Mesenchymal stem cell (in vitro differentiated cells and primary cell): ENCODE data around the gene STIM1. TPM values are rescaled to one million over a fixed set of nuclear protein-coding genes. Genes with fewer than 3 reads are reported as not detected.

Experiments used
- DNase-seq: peaks from one replicate; pipeline ENCODE4 v3.0.0-alpha.2; 2013
- H2AFZ ChIP-seq: one replicate; pipeline ENCODE4 v1.6.1; 2013; ENCODE audit warnings: low read depth, mild to moderate bottlenecking, control low read depth, inconsistent platforms, low read length, moderate library complexity
- H2AK5ac ChIP-seq: 2 replicates; pipeline ENCODE4 v1.6.1; 2013; ENCODE audit warnings: low read length, moderate library complexity, mild to moderate bottlenecking, inconsistent platforms; ENCODE audit not compliant: severe bottlenecking
- H2BK120ac ChIP-seq: one replicate; pipeline ENCODE4 v1.6.1; 2013; ENCODE audit warnings: low read depth, mild to moderate bottlenecking, inconsistent platforms, low read length, moderate library complexity
- H2BK12ac ChIP-seq, 2 experiments: one replicate each; pipeline ENCODE4 v1.6.1; 2013; ENCODE audit warnings: inconsistent platforms in 2 of 2, low read length in 2 of 2, mild to moderate bottlenecking in 2 of 2, moderate library complexity in 2 of 2, control low read depth in 1 of 2
- H2BK15ac ChIP-seq: one replicate; pipeline ENCODE4 v1.6.1; 2013; ENCODE audit warnings: mild to moderate bottlenecking, low read depth, inconsistent platforms; ENCODE audit not compliant: poor library complexity, severe bottlenecking
- H2BK5ac ChIP-seq: 2 replicates; pipeline ENCODE4 v1.6.1; 2013; ENCODE audit warnings: low read depth, mild to moderate bottlenecking, low read length, control low read depth, inconsistent platforms; ENCODE audit not compliant: poor library complexity, severe bottlenecking
- H3K14ac ChIP-seq, 2 experiments: one replicate each; pipeline ENCODE4 v1.6.1; 2013; ENCODE audit warnings: inconsistent platforms in 2 of 2, low read length in 2 of 2, control low read depth in 1 of 2, mild to moderate bottlenecking in 1 of 2, moderate library complexity in 1 of 2
- H3K18ac ChIP-seq, 2 experiments: one replicate each; pipeline ENCODE4 v1.6.1; 2013; ENCODE audit warnings: inconsistent platforms in 2 of 2, low read length in 2 of 2, control low read depth in 1 of 2, low read depth in 1 of 2, mild to moderate bottlenecking in 1 of 2
- H3K23ac ChIP-seq, 2 experiments: one replicate each; pipeline ENCODE4 v1.6.1; 2013; ENCODE audit warnings: inconsistent platforms in 2 of 2, low read length in 2 of 2, mild to moderate bottlenecking in 2 of 2, moderate library complexity in 2 of 2, control low read depth in 1 of 2
- H3K27ac ChIP-seq: 2 replicates; pipeline ENCODE4 v1.5.1; 2013; ENCODE audit warnings: mild to moderate bottlenecking, moderate library complexity, low read length, control low read depth, inconsistent platforms; ENCODE audit not compliant: poor library complexity, severe bottlenecking
- H3K27me3 ChIP-seq, 2 experiments: 2 replicates each; pipeline versions ENCODE4 v1.6.1 to v1.7.0; 2013; ENCODE audit warnings: low read length in 2 of 2, mild to moderate bottlenecking in 2 of 2, moderate library complexity in 2 of 2, control low read depth in 1 of 2, inconsistent platforms in 1 of 2; ENCODE audit not compliant: control insufficient read depth in 1 of 2, insufficient read depth in 1 of 2
- H3K36me3 ChIP-seq, 2 experiments: 2 replicates each; pipeline versions ENCODE4 v1.6.1 to v1.7.0; 2013; ENCODE audit warnings: low read length in 2 of 2, control low read depth in 1 of 2, inconsistent platforms in 1 of 2, low read depth in 1 of 2, mild to moderate bottlenecking in 1 of 2; ENCODE audit not compliant: insufficient read depth in 2 of 2, control insufficient read depth in 1 of 2
- H3K4ac ChIP-seq, 2 experiments: one replicate each; pipeline ENCODE4 v1.6.1; 2013; ENCODE audit warnings: inconsistent platforms in 2 of 2, low read length in 2 of 2, mild to moderate bottlenecking in 2 of 2, moderate library complexity in 2 of 2, control low read depth in 1 of 2, low read depth in 1 of 2
- H3K4me1 ChIP-seq: 2 replicates; pipeline ENCODE4 v1.6.1; 2013; ENCODE audit warnings: low read depth, low read length, control low read depth; ENCODE audit not compliant: control insufficient read depth, insufficient read depth
- H3K4me2 ChIP-seq: 2 replicates; pipeline ENCODE4 v1.6.1; 2013; ENCODE audit warnings: low read length, mild to moderate bottlenecking, inconsistent platforms; ENCODE audit not compliant: poor library complexity, severe bottlenecking
- H3K4me3 ChIP-seq, 2 experiments: 2 replicates each; pipeline versions ENCODE4 v1.5.1 to v1.7.0; 2013; ENCODE audit warnings: low read length in 2 of 2, mild to moderate bottlenecking in 2 of 2, control low read depth in 1 of 2, low read depth in 1 of 2; ENCODE audit not compliant: insufficient read depth in 1 of 2
- H3K79me1 ChIP-seq: replicated peaks from 2 replicates; pipeline ENCODE4 v1.6.1; 2013; ENCODE audit warnings: mild to moderate bottlenecking, control low read depth, low read length, inconsistent platforms; ENCODE audit not compliant: poor library complexity, severe bottlenecking
- H3K9ac ChIP-seq: 2 replicates; pipeline ENCODE4 v1.7.0; 2013; ENCODE audit warnings: mild to moderate bottlenecking, low read length, moderate library complexity
- H3K9me3 ChIP-seq: 2 replicates; pipeline ENCODE4 v1.7.0; 2013; ENCODE audit warnings: mild to moderate bottlenecking, low read length; ENCODE audit not compliant: control insufficient read depth
- H4K8ac ChIP-seq: one replicate; pipeline ENCODE4 v1.6.1; 2013; ENCODE audit warnings: inconsistent platforms, mild to moderate bottlenecking, low read length, moderate library complexity
- H4K91ac ChIP-seq: one replicate; pipeline ENCODE4 v1.6.1; 2013; ENCODE audit warnings: mild to moderate bottlenecking, low read length, inconsistent platforms
- WGBS: methylation state at CpG from one replicate; pipeline ENCODE4 v1.1.7; 2013; ENCODE audit warnings: mixed read lengths; 5-methylcytosine and 5-hydroxymethylcytosine counted together
- small RNA-seq: library from polyadenylated mRNA; stranded (forward); fragments of <200 nt; extraction: miRNeasy Mini kit (QIAGEN cat#:217004); gene quantifications from one replicate; pipeline ENCODE3, GENCODE V24; 2013; ENCODE audit warnings: low read depth

Gene STIM1

DNA sequence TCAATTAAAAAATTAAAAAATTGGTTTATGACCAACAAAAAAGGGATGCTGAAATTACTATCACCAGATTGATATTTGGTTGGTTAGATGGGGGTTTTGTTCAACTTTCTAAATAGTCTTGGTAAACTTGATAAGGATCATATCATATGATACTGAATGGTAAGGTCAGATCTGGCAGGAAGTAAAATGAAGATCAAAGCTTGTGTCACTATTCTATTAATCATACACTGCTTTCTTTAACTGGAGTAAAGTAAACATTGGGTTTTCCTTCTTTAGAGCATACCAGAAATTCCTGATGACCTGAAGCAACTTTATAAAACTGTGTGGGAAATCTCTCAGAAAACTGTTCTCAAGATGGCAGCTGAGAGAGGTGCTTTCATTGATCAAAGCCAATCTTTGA lies 279.3 kb downstream of the STIM1 start:
- DNase-seq: peak; percentile 39
- H3K23ac ChIP-seq: no peak overlapping the region
- no peak overlapping the region for H4K91ac ChIP-seq
- peak overlapping the region; percentile 22 for H3K27ac ChIP-seq
- H2AK5ac ChIP-seq: no peak overlapping the region
- no peak overlapping the region for H2BK5ac ChIP-seq
- H3K36me3 ChIP-seq: peaks cover 3 to 67% of the 10 kb centered on the region in 2 experiments
- H2BK12ac ChIP-seq: no peak overlapping the region
- H3K79me1 ChIP-seq: peaks cover 1% of the 10 kb centered on the region
- no peaks in the 10 kb centered on the region for H3K4me1 ChIP-seq
- no peak overlapping the region for H3K9ac ChIP-seq
- no peak overlapping the region for H2BK15ac ChIP-seq
- H3K18ac ChIP-seq: no peak overlapping the region
- no peak overlapping the region for H2AFZ ChIP-seq
- no peak overlapping the region for H3K4me2 ChIP-seq
- no peak overlapping the region for H3K4ac ChIP-seq
- H4K8ac ChIP-seq: no peak overlapping the region
- no peak overlapping the region for H2BK120ac ChIP-seq
- peaks cover 17% of the 10 kb centered on the region for H3K9me3 ChIP-seq
- H3K4me3 ChIP-seq: no peak overlapping the region
- H3K14ac ChIP-seq: no peak overlapping the region
- H3K27me3 ChIP-seq: no peaks in the 10 kb centered on the region

DNA sequence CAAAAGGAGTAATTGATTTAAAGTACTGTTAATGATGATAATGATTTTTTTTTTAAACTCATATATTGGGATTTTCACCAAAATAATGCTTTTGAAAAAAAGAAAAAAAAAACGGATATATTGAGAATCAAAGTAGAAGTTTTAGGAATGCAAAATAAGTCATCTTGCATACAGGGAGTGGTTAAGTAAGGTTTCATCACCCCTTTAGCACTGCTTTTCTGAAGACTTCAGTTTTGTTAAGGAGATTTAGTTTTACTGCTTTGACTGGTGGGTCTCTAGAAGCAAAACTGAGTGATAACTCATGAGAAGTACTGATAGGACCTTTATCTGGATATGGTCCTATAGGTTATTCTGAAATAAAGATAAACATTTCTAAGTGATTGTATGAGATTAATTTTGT lies 283.0 kb downstream of the STIM1 start:
- Histone ChIP-seq H3K4ac (no peak overlapping the region), H3K18ac (no peak overlapping the region), H3K14ac (no peak overlapping the region), H3K4me1 (no peaks in the 10 kb centered on the region), H2BK15ac (no peak overlapping the region), H3K79me1 (peaks cover 2% of the 10 kb centered on the region), H3K36me3 (peaks cover 6 to 69% of the 10 kb centered on the region in 2 experiments), H3K27ac (no peak overlapping the region), H2AK5ac (no peak overlapping the region), H3K4me2 (no peak overlapping the region), H2BK120ac (no peak overlapping the region), H2BK5ac (no peak overlapping the region), H4K8ac (no peak overlapping the region), H3K9ac (no peak overlapping the region), H3K27me3 (no peaks in the 10 kb centered on the region), H3K23ac (no peak overlapping the region), H3K4me3 (no peak overlapping the region), H2BK12ac (no peak overlapping the region), H4K91ac (no peak overlapping the region), H3K9me3 (peaks cover 38% of the 10 kb centered on the region), H2AFZ (no peak overlapping the region)
- DNase-seq: no peak
- WGBS: 98% methylated on average over 1 of the region's 1 CpG

DNA sequence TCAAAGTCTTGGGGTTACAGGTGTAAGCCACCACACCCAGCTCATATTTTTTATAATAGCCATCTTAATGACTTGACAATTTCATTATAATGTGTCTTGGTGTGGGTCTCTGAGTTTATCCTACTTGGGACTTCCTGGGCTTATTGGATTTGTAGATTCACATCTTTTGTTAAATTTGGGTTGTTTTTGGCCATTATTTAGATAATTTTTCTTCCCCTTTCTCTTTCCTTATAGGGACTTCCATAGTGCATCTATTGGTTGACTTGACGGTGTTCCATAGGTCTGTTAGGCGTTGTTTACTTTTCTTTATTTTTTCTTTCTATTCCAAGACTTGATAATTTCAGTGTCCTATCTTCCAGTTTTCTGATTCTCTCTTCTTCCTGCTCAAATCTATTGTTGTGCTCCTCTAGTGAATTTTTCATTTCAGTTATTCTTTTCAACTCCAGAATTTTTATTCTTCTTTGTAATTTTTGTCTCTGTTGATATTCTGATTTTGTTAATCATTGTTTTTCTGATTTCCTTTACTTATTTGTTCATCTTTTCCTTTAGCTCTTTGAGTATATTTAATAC lies 284.7 kb downstream of the STIM1 start:
- DNase-seq: no peak
- 100% methylated on average over 2 of the region's 2 CpGs for WGBS
- no peaks in the 10 kb centered on the region for H3K4me1 ChIP-seq

More for the DNA sequence above, 284.7 kb downstream of the STIM1 start:
- Histone ChIP-seq H2BK5ac (no peak overlapping the region), H3K9ac (no peak overlapping the region), H3K79me1 (peaks cover 2% of the 10 kb centered on the region), H3K4ac (no peak overlapping the region), H3K4me3 (no peak overlapping the region), H3K36me3 (peaks cover 6 to 57% of the 10 kb centered on the region in 2 experiments), H3K4me2 (no peak overlapping the region), H2BK15ac (no peak overlapping the region), H3K23ac (no peak overlapping the region), H4K91ac (no peak overlapping the region), H3K18ac (no peak overlapping the region), H3K27ac (no peak overlapping the region), H2BK12ac (no peak overlapping the region), H2BK120ac (no peak overlapping the region), H2AK5ac (no peak overlapping the region), H3K14ac (no peak overlapping the region), H2AFZ (no peak overlapping the region), H3K9me3 (peaks cover 38% of the 10 kb centered on the region), H3K27me3 (no peaks in the 10 kb centered on the region), H4K8ac (no peak overlapping the region)

Small RNA genes within 50 kb of the gene (small RNA-seq; reads per million reads assigned to genes)
- gene AC087441.2: not detected
- gene RF00409: not detected
- not detected for gene RPS29P20
